Measurements from ENCODE around the gene CACNB4.
A peak's percentile ranks its signal among the peaks of the same experiment; 100 is the strongest.

DNA sequence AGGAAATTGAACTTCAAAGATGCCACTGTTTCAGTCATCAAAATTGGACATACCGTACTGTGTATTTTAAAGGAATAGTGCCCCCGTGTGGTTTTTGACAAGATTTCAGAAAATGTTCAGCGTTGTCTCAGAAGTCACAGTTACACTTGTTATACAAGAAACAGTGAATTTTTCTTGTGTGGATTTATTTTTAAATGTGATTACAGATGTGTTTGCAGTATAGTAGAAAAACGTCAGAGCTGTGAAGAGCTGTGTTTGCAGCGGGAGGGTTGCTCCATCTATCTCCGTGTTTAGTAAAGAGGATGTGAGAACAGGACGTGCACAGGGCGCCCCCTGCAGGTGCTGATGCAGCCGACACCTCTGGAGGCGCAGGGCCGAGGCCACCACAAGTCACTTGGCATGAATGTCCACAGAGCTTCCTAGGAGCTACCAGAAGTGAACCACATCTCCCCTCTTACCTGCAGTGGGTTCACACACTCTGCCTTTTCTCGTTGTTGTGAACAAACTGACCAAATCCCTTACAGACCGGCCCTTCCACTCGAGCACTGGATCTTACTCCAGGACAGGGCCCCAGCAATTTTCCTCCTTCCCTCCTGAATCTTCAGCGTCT, 73.1 kb downstream of the CACNB4 start:
- peak; percentile 60 to 98 (median 93) for TF ChIP-seq CTCF (IDR thresholded peaks at IDR 0.05 in 8 of 11, conservative IDR thresholded peaks at IDR 0.05 in 3 of 11)
- no peak for TF ChIP-seq POLR2A (IDR thresholded peaks at IDR 0.05)
- peak in 1 of 3 donors; percentile 15 for TF ChIP-seq POLR2AphosphoS5 (IDR thresholded peaks at IDR 0.05)
